Neural progenitor cell (in vitro differentiated cells): ENCODE data around the gene TOP2B. TPM values are rescaled to one million over a fixed set of nuclear protein-coding genes. Genes with fewer than 3 reads are reported as not detected.

Source experiments
- DNase-seq: peaks from one replicate; pipeline ENCODE4 v3.0.0-alpha.2; 2016; ENCODE audit warnings: low spot score
- H2AFZ ChIP-seq: fragments of 200-600 bp; sonication (generic); replicated peaks from 2 replicates; pipeline ENCODE4 v1.6.1; 2016; ENCODE audit warnings: antibody characterized with exemption
- H3F3A ChIP-seq: fragments of 200-600 bp; sonication (generic); 2 replicates; pipeline ENCODE4 v1.6.1; 2016; ENCODE audit warnings: antibody characterized with exemption, low read depth
- H3K27ac ChIP-seq: fragments of 200-600 bp; sonication (generic); 2 replicates; pipeline ENCODE4 v1.5.1; 2016; ENCODE audit warnings: mild to moderate bottlenecking
- H3K27me3 ChIP-seq: fragments of 200-600 bp; sonication (generic); 2 replicates; pipeline ENCODE4 v1.6.1; 2016; ENCODE audit warnings: mild to moderate bottlenecking, moderate library complexity
- H3K36me3 ChIP-seq: fragments of 200-600 bp; sonication (generic); 2 replicates; pipeline ENCODE4 v1.5.1; 2016
- H3K4me1 ChIP-seq: fragments of 200-600 bp; sonication (generic); 2 replicates; pipeline ENCODE4 v1.6.1; 2016; ENCODE audit warnings: mixed run types
- H3K4me2 ChIP-seq: fragments of 200-600 bp; sonication (generic); 2 replicates; pipeline ENCODE4 v1.6.1; 2016
- H3K4me3 ChIP-seq: fragments of 200-600 bp; sonication (generic); 2 replicates; pipeline ENCODE4 v1.5.1; 2016
- H3K79me2 ChIP-seq: fragments of 200-600 bp; sonication (generic); 2 replicates; pipeline ENCODE4 v1.6.1; 2016; ENCODE audit warnings: low read depth
- H3K9ac ChIP-seq: fragments of 200-600 bp; sonication (generic); 2 replicates; pipeline ENCODE4 v1.6.1; 2016
- H3K9me3 ChIP-seq: fragments of 200-600 bp; sonication (generic); 2 replicates; pipeline ENCODE4 v1.5.1; 2016; ENCODE audit warnings: low read depth
- H4K20me1 ChIP-seq: fragments of 200-600 bp; sonication (generic); 2 replicates; pipeline ENCODE4 v1.6.1; 2016; ENCODE audit warnings: low read depth
- H3K27ac Mint-ChIP-seq: 3 replicates; pipeline ENCODE4 v1.8.0; 2021; ENCODE audit warnings: mixed read lengths
- H3K27me3 Mint-ChIP-seq: 2 replicates; pipeline ENCODE4 v1.8.0; 2022; ENCODE audit warnings: low read depth, mild to moderate bottlenecking, inconsistent platforms, moderate library complexity, mixed read lengths; ENCODE audit not compliant: insufficient read depth
- H3K36me3 Mint-ChIP-seq: 3 replicates; pipeline ENCODE4 v1.8.0; 2021; ENCODE audit warnings: mixed read lengths
- H3K4me1 Mint-ChIP-seq: 3 replicates; pipeline ENCODE4 v1.8.0; 2021; ENCODE audit warnings: mixed read lengths
- H3K4me3 Mint-ChIP-seq: 3 replicates; pipeline ENCODE4 v1.8.0; 2021; ENCODE audit warnings: mild to moderate bottlenecking, moderate library complexity, mixed read lengths
- H3K9me3 Mint-ChIP-seq: 3 replicates; pipeline ENCODE4 v1.8.0; 2020; ENCODE audit warnings: mixed read lengths
- CTCF ChIP-seq: fragments of 200-600 bp; sonication (generic); IDR thresholded peaks from 2 replicates; pipeline ENCODE4 v1.5.1; 2017; ENCODE audit warnings: antibody characterized with exemption, mild to moderate bottlenecking
- EZH2 ChIP-seq: fragments of 200-600 bp; sonication (generic); IDR thresholded peaks from 2 replicates; pipeline ENCODE4 v1.6.1; 2017; ENCODE audit warnings: antibody characterized with exemption, mild to moderate bottlenecking, moderate library complexity
- EZH2phosphoT487 ChIP-seq: fragments of 200-600 bp; sonication (generic); IDR thresholded peaks from 2 replicates; pipeline ENCODE4 v1.6.1; 2017; ENCODE audit warnings: antibody characterized with exemption
- total RNA-seq: library from RNA; depleted of rRNA; stranded (reverse); fragments of >200 nt; gene quantifications from 2 replicates; pipeline ENCODE4 v1.2.3, GENCODE V29; 2015; ENCODE audit warnings: low replicate concordance

TOP2B gene
- total RNA-seq, 1 donor from 2014 or later: 327 TPM

- H3K4me1 Mint-ChIP-seq: no peaks in the 10 kb centered on the region
- Histone ChIP-seq H3K27me3 (no peaks in the 10 kb centered on the region), H3K9me3 (no peaks in the 10 kb centered on the region), H3K27ac (no peak overlapping the region), H3K4me1 (no peaks in the 10 kb centered on the region), H2AFZ (no peak overlapping the region), H3K9ac (no peak overlapping the region), H3K4me2 (no peak overlapping the region), H4K20me1 (no peaks in the 10 kb centered on the region), H3K79me2 (no peaks in the 10 kb centered on the region), H3K36me3 (peaks cover 30% of the 10 kb centered on the region), H3K4me3 (no peak overlapping the region), H3F3A (no peaks in the 10 kb centered on the region)
- TF ChIP-seq CTCF (no peak), EZH2 (no peak), EZH2phosphoT487 (no peak)
- no peak for DNase-seq
- H3K36me3 Mint-ChIP-seq: peaks cover 36% of the 10 kb centered on the region
- no peaks in the 10 kb centered on the region for H3K9me3 Mint-ChIP-seq
- no peak overlapping the region for H3K4me3 Mint-ChIP-seq
- no peaks in the 10 kb centered on the region for H3K27me3 Mint-ChIP-seq
- H3K27ac Mint-ChIP-seq: no peak overlapping the region
These were observed 46.7 kb downstream of the TOP2B start for GRCh38 chr3:25618028-25618427.

GRCh38 chr3:25611193-25611592 is 53.5 kb downstream of the TOP2B start:
- H3K27ac Mint-ChIP-seq: no peak overlapping the region

GRCh38 chr3:25610779-25611178 is 53.9 kb downstream of the TOP2B start:
- H3K36me3 Mint-ChIP-seq: peaks cover 38% of the 10 kb centered on the region
- no peaks in the 10 kb centered on the region for H3K27me3 Mint-ChIP-seq
- Histone ChIP-seq H3K27me3 (no peaks in the 10 kb centered on the region), H3F3A (no peaks in the 10 kb centered on the region), H2AFZ (no peak overlapping the region), H3K9ac (no peak overlapping the region), H3K9me3 (no peaks in the 10 kb centered on the region), H3K79me2 (no peaks in the 10 kb centered on the region), H3K36me3 (peaks cover 59% of the 10 kb centered on the region), H4K20me1 (no peaks in the 10 kb centered on the region), H3K4me1 (no peaks in the 10 kb centered on the region), H3K4me3 (no peak overlapping the region), H3K27ac (no peak overlapping the region), H3K4me2 (no peak overlapping the region)
- no peak overlapping the region for H3K27ac Mint-ChIP-seq
- H3K4me1 Mint-ChIP-seq: no peaks in the 10 kb centered on the region
- no peak for DNase-seq
- H3K4me3 Mint-ChIP-seq: no peak overlapping the region
- TF ChIP-seq EZH2phosphoT487 (no peak), EZH2 (no peak), CTCF (no peak)
- H3K9me3 Mint-ChIP-seq: no peaks in the 10 kb centered on the region

More at GRCh38 chr3:25611193-25611592, 53.5 kb downstream of the TOP2B start:
- H3K4me1 Mint-ChIP-seq: no peaks in the 10 kb centered on the region
- H3K27me3 ChIP-seq: no peaks in the 10 kb centered on the region
- H3K79me2 ChIP-seq: no peaks in the 10 kb centered on the region
- H3K4me3 Mint-ChIP-seq: no peak overlapping the region
- DNase-seq: no peak
- TF ChIP-seq EZH2phosphoT487: no peak
- TF ChIP-seq EZH2: no peak
- TF ChIP-seq CTCF: no peak
- no peaks in the 10 kb centered on the region for H3K4me1 ChIP-seq
- no peak overlapping the region for H2AFZ ChIP-seq
- H3K9me3 Mint-ChIP-seq: no peaks in the 10 kb centered on the region
- no peaks in the 10 kb centered on the region for H3K9me3 ChIP-seq
- no peak overlapping the region for H3K27ac ChIP-seq
- no peak overlapping the region for H3K9ac ChIP-seq
- H3K4me2 ChIP-seq: no peak overlapping the region
- H3F3A ChIP-seq: no peaks in the 10 kb centered on the region
- peaks cover 37% of the 10 kb centered on the region for H3K36me3 Mint-ChIP-seq
- H3K36me3 ChIP-seq: peaks cover 57% of the 10 kb centered on the region
- no peak overlapping the region for H3K4me3 ChIP-seq
- no peaks in the 10 kb centered on the region for H4K20me1 ChIP-seq
- H3K27me3 Mint-ChIP-seq: no peaks in the 10 kb centered on the region
